ENCODE measurements around the gene HINT2.
A peak's percentile ranks its signal among the peaks of the same experiment; 100 is the strongest.

HINT2 gene

DNA sequence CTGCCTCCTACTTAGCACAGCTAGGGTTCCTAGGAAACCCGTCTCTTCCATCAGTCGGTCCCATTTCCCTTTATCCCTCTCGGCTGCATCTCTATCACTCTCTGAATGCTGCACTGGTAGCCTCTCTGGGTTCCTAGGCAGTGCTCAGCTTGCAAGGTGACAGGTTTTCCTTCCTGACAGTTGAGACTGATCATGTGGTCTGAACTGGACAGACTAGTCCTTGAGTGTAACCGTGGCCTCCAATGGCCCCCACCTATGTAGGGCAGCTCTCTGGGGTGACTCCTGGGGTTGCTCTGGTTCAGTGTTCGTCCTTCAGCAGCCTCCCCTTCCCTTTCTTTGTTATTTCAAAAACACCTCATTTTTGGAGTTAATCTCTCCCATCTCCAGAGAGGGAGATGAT lies 18.0 kb upstream of the HINT2 start:
- Mint-ChIP-seq H3K36me3 (no peaks in the 10 kb centered on the region), H3K27me3 (no peaks in the 10 kb centered on the region), H3K27ac (no peak overlapping the region), H3K4me1 (peaks cover 38 to 61% of the 10 kb centered on the region in 2 donors), H3K9me3 (no peaks in the 10 kb centered on the region), H3K4me3 (no peak overlapping the region)
- ATAC-seq (replicated peaks) (no peak), DNase-seq (no peak)

DNA sequence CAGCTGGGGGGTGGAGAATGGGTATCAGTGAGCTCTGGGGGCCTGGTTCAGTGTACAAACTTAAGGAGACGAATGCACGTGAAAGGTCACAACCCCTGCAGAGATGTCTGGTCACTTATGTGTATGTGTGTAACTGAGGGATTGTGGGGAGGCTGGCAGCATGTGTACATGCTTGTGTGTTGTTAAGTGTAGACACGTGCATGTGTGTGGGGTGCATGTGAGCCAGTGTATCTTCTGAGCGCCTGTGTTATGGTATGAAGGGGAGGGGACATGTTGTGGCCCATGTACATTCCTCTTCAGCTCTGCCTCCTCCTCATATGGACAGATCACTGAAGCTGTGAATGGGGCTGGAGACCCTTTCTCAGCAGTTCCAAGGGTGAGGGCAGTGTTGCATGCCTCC lies 16.2 kb upstream of the HINT2 start:
- Mint-ChIP-seq H3K27me3 (no peaks in the 10 kb centered on the region), H3K36me3 (no peaks in the 10 kb centered on the region), H3K4me1 (peaks cover 43 to 66% of the 10 kb centered on the region in 2 donors), H3K4me3 (no peak overlapping the region), H3K9me3 (no peaks in the 10 kb centered on the region), H3K27ac (no peak overlapping the region)
- ATAC-seq (replicated peaks): no peak
- no peak for DNase-seq

DNA sequence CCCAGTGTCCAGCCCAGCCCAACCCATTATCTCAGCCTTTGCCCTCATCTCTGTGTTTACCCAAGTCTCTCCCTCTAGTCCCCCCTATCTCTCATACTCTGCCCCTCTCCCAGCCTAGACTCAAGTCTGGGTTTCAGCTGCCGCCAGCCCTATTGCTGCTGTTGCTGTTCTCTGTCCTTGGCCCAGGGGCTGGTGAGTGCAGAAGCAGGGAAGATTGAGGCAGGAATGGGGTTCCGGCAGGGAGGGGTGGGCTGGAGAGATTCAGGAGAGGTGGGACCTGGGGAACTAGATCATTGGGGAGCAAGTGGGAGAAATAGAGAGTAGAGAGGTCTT lies 14.9 kb upstream of the HINT2 start:
- peaks cover 41 to 63% of the 10 kb centered on the region in 2 donors for H3K4me1 Mint-ChIP-seq
- no peaks in the 10 kb centered on the region for H3K9me3 Mint-ChIP-seq
- no peak for ATAC-seq (replicated peaks)
- H3K27me3 Mint-ChIP-seq: no peaks in the 10 kb centered on the region
- H3K4me3 Mint-ChIP-seq: peak overlapping the region; percentile 83 to 94
- H3K36me3 Mint-ChIP-seq: no peaks in the 10 kb centered on the region
- peak overlapping the region; percentile 93 for H3K27ac Mint-ChIP-seq
- DNase-seq: no peak

DNA sequence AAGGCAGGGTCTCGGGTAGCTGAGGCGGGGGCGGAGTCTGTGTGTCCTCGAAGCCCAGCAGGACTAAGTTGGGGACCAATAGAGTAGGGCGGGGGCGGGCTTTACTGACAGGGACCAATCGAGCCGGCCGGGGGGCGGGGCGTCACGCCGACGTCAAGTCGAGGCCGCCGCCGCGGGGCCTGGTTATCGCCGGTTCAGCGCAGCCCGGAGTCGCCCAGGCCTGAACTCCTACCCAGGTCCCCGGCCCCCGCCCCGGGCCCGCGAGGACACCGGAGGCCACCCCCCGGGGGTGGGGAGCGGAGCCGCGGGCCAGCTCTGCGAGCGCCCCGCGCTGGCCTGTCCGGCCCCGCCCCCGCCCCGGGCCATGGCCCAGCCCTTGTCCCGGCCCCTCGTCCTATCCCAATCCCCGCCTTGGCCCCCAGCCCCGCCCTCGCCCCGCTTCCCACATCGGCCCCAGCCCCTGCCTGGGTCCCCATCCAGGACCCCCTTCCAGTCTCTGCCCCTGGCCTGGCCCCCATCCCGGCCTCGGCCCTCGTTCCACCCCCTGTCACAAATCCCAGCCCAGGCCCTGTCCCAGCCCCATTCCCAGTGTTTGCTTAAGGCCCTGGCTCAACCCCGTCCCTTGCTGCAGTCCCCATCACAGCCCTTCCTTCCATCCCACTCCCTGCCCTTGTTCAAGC lies 14.4 kb upstream of the HINT2 start, which contains the start of gene TMEM8B:
Gene TMEM8B, plus strand, starts transcription at position 145 of the 680 bp plus-strand sequence. Its CDS starts 220 bp downstream, at position 365.
- DNase-seq: peak; percentile 78
- H3K27ac Mint-ChIP-seq: peak within 1 kb of the TSS; percentile 93
- H3K4me3 Mint-ChIP-seq: peak within 1 kb of the TSS; percentile 90 to 97
- no peaks in the 10 kb centered on the region for H3K36me3 Mint-ChIP-seq
- peaks cover 36 to 58% of the 10 kb centered on the region in 2 donors for H3K4me1 Mint-ChIP-seq
- no peaks in the 10 kb centered on the region for H3K27me3 Mint-ChIP-seq
- ATAC-seq (replicated peaks): peak; percentile 83 to 88
- no peaks in the 10 kb centered on the region for H3K9me3 Mint-ChIP-seq

DNA sequence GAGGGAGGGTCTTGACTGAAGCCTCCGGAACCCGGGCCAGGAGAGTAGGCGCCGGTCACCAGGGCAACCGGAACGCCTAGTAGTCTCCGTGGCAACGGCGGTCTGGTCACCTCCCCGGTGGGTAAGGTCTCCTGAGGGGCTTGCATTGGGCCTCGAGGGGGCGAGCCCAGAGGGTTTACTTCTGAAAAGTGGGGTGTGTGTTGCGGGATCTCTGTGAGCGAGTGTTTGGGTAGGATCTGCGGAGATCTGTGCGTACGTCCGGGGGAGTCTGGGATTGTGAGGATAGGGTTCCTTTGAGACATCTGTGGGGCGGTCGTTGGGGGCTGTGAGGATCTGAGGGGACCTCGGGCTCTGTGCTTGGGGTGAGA lies 13.9 kb upstream of the HINT2 start, which contains the start of gene FAM221B:
Gene FAM221B, minus strand, starts transcription at position 17 of the 368 bp plus-strand sequence. CDS start 2,571 bp downstream, outside the sequence.
- Mint-ChIP-seq H3K36me3 (no peaks in the 10 kb centered on the region), H3K4me1 (peaks cover 32 to 53% of the 10 kb centered on the region in 2 donors), H3K9me3 (no peaks in the 10 kb centered on the region), H3K27me3 (no peaks in the 10 kb centered on the region), H3K4me3 (peak within 1 kb of the TSS; percentile 90 to 97), H3K27ac (peak within 1 kb of the TSS; percentile 93)
- peak; percentile 6 to 13 for ATAC-seq (replicated peaks)
- DNase-seq: no peak

DNA sequence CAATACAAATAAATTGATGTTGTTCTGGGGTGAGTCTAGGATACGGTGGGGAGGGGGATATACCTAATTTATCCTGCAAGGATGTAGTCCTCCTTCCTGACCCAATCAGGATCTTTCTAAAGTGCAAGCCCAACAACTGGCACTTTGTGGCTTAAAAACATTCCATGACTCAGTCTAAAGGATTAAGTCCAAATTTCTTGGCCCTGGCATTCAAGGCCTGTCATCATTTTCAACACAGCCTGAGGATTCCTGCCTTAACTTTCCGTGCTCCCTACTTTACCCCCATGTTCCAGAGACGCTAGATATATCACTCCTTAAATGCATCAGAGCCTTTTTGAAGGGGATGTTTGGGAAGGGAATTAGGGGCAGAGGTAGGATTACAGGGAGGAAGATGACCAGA lies 12.6 kb upstream of the HINT2 start:
- no peak for ATAC-seq (replicated peaks)
- Mint-ChIP-seq H3K27me3 (no peaks in the 10 kb centered on the region), H3K9me3 (no peaks in the 10 kb centered on the region), H3K36me3 (no peaks in the 10 kb centered on the region), H3K4me1 (peaks cover 22 to 41% of the 10 kb centered on the region in 2 donors), H3K4me3 (peak overlapping the region in 1 of 2 donors; percentile 90), H3K27ac (no peak overlapping the region)
- no peak for DNase-seq

DNA sequence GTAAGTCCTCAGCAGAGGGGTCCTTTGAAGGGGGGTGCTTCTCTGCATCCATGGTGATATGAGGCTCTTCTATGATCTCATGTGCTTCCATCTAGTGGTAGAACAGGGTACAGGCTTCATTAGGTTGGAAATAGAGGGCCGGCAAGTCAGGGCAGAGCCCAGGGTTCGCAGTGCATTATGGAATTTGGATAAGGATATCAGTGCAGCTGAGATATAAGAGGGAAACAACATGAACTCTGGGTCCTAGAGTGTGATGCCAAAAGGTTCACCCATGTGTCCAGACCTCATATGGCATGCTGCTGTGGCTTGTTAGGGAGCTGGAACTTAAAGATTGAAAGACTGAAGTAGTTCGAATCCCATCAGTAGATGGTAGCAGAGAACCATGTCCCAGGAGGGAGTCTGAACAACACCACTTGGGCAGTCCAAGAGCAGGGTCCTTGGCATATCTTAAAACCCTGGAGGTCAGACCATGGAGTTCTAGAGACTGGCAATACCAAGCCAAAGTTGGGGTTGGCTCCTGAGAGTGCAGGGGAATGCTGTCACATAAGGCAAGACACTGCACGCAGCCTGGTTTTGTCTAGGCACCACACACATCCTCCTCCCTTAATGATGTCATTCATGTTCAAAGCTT lies 11.3 kb upstream of the HINT2 start:
- Mint-ChIP-seq H3K4me1 (peaks cover 21 to 40% of the 10 kb centered on the region in 2 donors), H3K27me3 (no peaks in the 10 kb centered on the region), H3K27ac (no peak overlapping the region), H3K4me3 (peak overlapping the region; percentile 11 to 26), H3K9me3 (no peaks in the 10 kb centered on the region), H3K36me3 (no peaks in the 10 kb centered on the region)
- ATAC-seq (replicated peaks) (peak; percentile 63), DNase-seq (no peak)

DNA sequence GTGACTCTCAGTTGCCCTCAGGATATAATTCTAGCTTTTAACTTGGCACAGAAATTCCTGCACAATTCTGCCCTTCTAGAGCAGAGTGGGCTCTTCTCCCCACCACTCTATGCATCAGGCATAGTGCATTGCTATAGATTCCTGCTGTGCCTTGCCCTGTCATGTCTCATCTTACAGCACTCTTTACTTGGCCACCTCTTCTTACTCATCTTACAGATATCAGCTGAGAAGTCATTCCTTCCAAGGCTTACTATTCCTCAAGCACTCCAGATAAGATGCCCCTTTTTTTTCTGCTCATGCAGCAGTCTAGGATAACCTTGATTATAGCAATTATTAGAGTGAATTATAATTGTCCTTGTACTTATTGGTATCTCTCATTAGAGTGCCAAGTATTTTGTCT lies 8.1 kb upstream of the HINT2 start:
- Mint-ChIP-seq H3K9me3 (no peaks in the 10 kb centered on the region), H3K27me3 (no peaks in the 10 kb centered on the region), H3K4me3 (no peak overlapping the region), H3K4me1 (peaks cover 10 to 13% of the 10 kb centered on the region in 2 donors), H3K36me3 (no peaks in the 10 kb centered on the region), H3K27ac (no peak overlapping the region)
- DNase-seq: no peak
- ATAC-seq (replicated peaks): no peak

DNA sequence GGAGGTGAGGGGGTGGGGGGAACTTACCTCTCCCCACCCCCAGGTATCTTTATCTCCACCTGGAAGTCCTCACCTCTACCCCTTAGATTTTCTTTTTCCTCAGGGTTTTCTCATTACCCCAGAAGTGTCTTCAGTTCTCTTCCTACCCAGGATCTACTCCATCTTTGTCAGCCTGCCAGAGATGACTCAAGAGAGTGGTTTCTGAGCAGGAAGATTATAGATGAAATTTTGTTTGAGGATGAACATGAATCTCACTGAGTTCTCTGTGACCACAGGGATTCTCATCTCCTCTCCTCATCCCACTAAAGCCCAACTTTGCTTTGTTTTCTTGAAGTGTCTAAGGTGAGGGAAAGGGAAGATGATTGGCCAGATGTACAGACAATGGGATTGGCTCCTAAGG lies 5.2 kb upstream of the HINT2 start:
- H3K4me3 Mint-ChIP-seq: no peak overlapping the region
- H3K4me1 Mint-ChIP-seq: peaks cover 4 to 5% of the 10 kb centered on the region in 2 donors
- H3K9me3 Mint-ChIP-seq: no peaks in the 10 kb centered on the region
- H3K27ac Mint-ChIP-seq: no peak overlapping the region
- no peak for ATAC-seq (replicated peaks)
- no peak for DNase-seq
- H3K27me3 Mint-ChIP-seq: no peaks in the 10 kb centered on the region
- H3K36me3 Mint-ChIP-seq: no peaks in the 10 kb centered on the region

DNA sequence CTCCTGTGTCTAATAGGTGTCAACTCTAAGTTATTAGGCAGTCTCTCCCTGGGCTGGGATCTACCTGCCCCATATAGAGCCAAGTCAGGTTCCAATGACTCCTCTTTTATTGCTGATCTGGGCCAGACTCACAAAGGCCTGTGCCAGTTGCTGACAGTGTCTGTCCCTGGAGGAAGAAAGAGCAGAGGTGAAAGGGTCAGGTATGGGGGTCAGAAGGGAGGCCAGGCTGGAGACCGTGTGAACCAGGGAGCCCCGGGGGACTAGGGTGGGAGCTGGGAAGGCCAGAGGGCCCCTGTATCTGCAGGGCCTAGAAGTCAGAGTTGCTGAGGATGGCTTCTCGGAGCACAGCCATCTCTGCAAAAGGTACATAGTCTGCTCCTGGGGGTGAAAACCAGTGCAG lies 3.5 kb upstream of the HINT2 start:
- H3K27me3 Mint-ChIP-seq: no peaks in the 10 kb centered on the region
- H3K27ac Mint-ChIP-seq: peak overlapping the region; percentile 2
- H3K36me3 Mint-ChIP-seq: no peaks in the 10 kb centered on the region
- H3K4me3 Mint-ChIP-seq: no peak overlapping the region
- H3K9me3 Mint-ChIP-seq: no peaks in the 10 kb centered on the region
- DNase-seq (no peak), ATAC-seq (replicated peaks) (no peak)
- peaks cover 10 to 15% of the 10 kb centered on the region in 2 donors for H3K4me1 Mint-ChIP-seq

DNA sequence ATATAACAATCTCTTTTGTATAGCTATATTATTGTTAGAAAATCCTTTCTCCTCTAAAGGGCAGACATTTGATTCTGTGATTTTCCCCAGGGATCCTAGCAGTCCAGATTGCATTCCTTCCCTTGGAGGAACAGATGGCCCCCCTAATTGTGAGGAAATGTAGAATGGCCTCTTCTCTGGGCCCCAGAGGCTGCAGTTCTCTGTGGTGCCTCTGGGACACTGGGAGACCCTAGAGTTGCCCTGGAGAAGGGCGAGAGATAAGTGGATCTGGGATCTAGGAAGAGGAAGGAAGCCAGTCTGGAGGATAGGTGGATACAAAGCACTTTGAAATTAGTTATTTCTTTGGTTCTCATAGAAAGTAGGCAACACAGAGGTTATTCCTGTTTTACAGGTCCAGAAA lies 1.9 kb upstream of the HINT2 start:
- Mint-ChIP-seq H3K4me1 (peaks cover 18 to 31% of the 10 kb centered on the region in 2 donors), H3K27me3 (no peaks in the 10 kb centered on the region), H3K27ac (no peak overlapping the region), H3K9me3 (no peaks in the 10 kb centered on the region), H3K4me3 (no peak overlapping the region), H3K36me3 (peaks cover 0 to 3% of the 10 kb centered on the region in 2 donors)
- DNase-seq: no peak
- ATAC-seq (replicated peaks): no peak

DNA sequence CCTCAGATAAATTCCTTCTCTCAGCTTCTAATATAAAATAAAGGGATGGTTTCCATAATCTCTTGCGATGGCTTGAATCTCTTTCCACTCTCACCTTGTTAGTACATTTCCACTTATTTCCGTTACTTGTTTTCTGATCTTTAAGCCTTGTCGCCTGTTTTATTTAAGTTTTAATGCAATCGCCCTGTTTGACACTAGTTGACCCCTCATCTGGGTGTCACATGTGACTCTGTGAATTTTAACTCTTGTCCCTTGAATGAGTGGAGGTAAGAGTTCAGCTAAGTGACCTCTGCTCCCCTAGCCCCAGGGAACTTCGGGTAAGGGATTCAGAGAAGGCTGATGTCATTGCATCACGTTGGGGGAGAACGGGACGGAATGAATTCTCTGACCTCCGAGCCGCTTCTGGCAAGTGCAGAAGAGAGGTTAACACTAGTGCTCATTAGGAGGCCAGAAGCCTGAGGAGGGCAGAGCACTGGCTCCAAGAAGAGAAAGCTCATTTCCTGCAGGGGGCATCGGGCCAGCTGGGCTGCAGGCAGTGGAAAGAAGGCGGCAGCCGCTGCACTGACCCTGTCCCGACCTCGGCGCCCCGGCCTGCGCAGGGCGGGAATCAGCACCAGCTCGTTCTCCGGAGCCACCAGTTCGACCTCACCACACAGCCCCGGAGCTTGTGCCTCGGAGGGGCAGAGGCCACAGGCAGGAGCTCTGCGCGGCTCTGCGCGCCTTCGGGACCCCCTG lies 569 bp downstream of the HINT2 start:
- peak overlapping the region; percentile 84 to 88 for H3K4me3 Mint-ChIP-seq
- peak overlapping the region; percentile 98 for H3K27ac Mint-ChIP-seq
- ATAC-seq (replicated peaks) (peak; percentile 35 to 41), DNase-seq (peak; percentile 51)
- no peaks in the 10 kb centered on the region for H3K9me3 Mint-ChIP-seq
- no peaks in the 10 kb centered on the region for H3K27me3 Mint-ChIP-seq
- peaks cover 3 to 4% of the 10 kb centered on the region in 2 donors for H3K36me3 Mint-ChIP-seq
- peaks cover 21 to 43% of the 10 kb centered on the region in 2 donors for H3K4me1 Mint-ChIP-seq

DNA sequence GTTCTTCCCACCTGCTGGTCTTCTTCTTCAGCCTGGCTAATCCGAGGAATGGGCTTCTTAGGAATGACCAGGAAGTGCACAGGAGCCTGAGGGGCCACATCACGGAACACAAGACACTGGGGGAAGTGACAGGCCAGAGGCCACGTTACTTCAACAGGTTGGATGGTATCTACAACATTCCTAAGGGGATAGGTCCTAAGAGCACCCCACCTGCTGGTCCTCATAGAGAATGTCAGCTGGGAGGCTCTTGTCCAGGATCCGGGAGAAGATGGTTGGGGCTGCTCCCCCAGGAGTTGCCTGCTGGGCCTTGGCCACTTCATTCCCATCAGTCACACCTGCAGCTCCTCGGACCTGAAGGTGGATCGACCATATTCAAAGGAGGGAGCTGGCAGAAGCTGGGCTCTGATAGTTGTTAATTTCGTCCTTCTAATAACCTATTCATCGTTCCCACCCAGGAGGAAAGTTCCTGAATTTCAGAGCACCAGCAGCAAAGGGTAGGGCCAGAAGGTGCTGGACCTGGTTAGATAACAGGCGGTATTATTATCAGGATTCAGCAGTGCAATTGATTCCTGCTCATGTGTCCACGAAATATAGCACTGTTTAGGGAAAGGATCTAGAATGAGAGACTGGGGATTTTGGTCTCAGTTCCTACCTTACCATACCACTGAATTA lies 1.3 kb downstream of the HINT2 start:
- Mint-ChIP-seq H3K9me3 (no peaks in the 10 kb centered on the region), H3K36me3 (peaks cover 9 to 11% of the 10 kb centered on the region in 2 donors), H3K4me1 (peaks cover 21 to 43% of the 10 kb centered on the region in 2 donors), H3K27ac (no peak overlapping the region), H3K4me3 (peak overlapping the region; percentile 84 to 88), H3K27me3 (no peaks in the 10 kb centered on the region)
- ATAC-seq (replicated peaks): no peak
- no peak for DNase-seq

DNA sequence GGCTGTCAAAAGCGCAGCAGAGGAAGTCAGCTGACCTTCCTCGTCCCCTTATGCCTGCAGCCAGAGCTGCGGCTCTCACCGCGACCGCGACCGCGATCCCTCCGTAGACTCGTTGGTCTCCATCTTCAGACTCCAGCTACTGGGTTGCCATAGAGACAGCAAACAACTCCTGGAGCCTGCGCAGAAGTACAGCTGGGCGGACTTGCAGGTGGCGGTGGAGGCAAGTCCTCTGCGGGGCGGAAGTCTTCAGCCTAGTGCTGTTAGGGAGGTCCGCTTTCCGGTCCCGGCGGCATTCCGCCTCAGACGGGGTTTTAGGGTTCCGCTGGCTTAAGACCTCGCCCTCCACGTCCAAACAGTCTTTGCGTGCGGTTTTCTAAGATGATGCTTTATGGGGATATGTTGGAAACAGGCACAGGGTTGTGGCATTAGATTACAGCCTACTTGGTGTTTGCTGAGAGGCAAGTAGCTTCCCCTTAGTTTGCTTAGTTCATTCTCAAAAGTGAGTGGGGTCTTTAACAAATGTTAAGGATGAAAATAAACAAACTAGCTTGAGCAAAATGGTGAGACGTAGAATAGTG lies 2.7 kb downstream of the HINT2 start, which contains the start of gene SPAG8:
Gene SPAG8, minus strand, starts transcription at position 238 of the 578 bp plus-strand sequence. Its CDS starts 115 bp downstream, at position 123.
- Mint-ChIP-seq H3K4me1 (peaks cover 21 to 43% of the 10 kb centered on the region in 2 donors), H3K36me3 (peaks cover 16 to 17% of the 10 kb centered on the region in 2 donors), H3K9me3 (no peaks in the 10 kb centered on the region), H3K4me3 (peak within 1 kb of the TSS; percentile 83 to 86), H3K27ac (peak within 1 kb of the TSS; percentile 91), H3K27me3 (no peaks in the 10 kb centered on the region)
- peak; percentile 75 to 77 for ATAC-seq (replicated peaks)
- peak; percentile 94 for DNase-seq
